Neuronal stem cell (in vitro differentiated cells): ENCODE data around the gene MMS19.

Source experiments
- DNase-seq: peaks from one replicate; pipeline ENCODE4 v3.0.0-alpha.2; 2013; ENCODE audit warnings: low spot score
- H2AFZ ChIP-seq: one replicate; pipeline ENCODE4 v1.6.1; 2013; ENCODE audit warnings: mild to moderate bottlenecking, low read length, inconsistent platforms
- H2AK5ac ChIP-seq: 2 replicates; pipeline ENCODE4 v1.6.1; 2013; ENCODE audit warnings: low read depth, mild to moderate bottlenecking, inconsistent platforms, low read length, moderate library complexity, mixed read lengths
- H2BK120ac ChIP-seq: 2 replicates; pipeline ENCODE4 v1.6.1; 2013; ENCODE audit warnings: low read depth, mild to moderate bottlenecking, inconsistent platforms, low read length, moderate library complexity, mixed read lengths
- H2BK12ac ChIP-seq: one replicate; pipeline ENCODE4 v1.6.1; 2013; ENCODE audit warnings: low read length, inconsistent platforms
- H2BK15ac ChIP-seq: 2 replicates; pipeline ENCODE4 v1.6.1; 2013; ENCODE audit warnings: mild to moderate bottlenecking, low read length, inconsistent platforms, mixed read lengths
- H2BK5ac ChIP-seq: one replicate; pipeline ENCODE4 v1.6.1; 2013; ENCODE audit warnings: inconsistent platforms, mild to moderate bottlenecking, low read length, moderate library complexity
- H3K14ac ChIP-seq: one replicate; pipeline ENCODE4 v1.6.1; 2013; ENCODE audit warnings: low read length, inconsistent platforms
- H3K18ac ChIP-seq: 2 replicates; pipeline ENCODE4 v1.6.1; 2013; ENCODE audit warnings: low read length, inconsistent platforms
- H3K23ac ChIP-seq: 2 replicates; pipeline ENCODE4 v1.6.1; 2013; ENCODE audit warnings: low read depth, mild to moderate bottlenecking, mixed read lengths, low read length, inconsistent platforms; ENCODE audit not compliant: poor library complexity
- H3K27ac ChIP-seq: replicated peaks from 3 replicates; pipeline ENCODE4 v1.5.1; 2013; ENCODE audit warnings: low read length, inconsistent platforms
- H3K27me3 ChIP-seq, 3 experiments: 2 replicates each; pipeline ENCODE4 v1.6.1; 2013; ENCODE audit warnings: low read length in 3 of 3, mild to moderate bottlenecking in 2 of 3, inconsistent platforms in 1 of 3, low read depth in 1 of 3, mixed read lengths in 1 of 3, moderate library complexity in 1 of 3; ENCODE audit not compliant: control insufficient read depth in 3 of 3, insufficient read depth in 3 of 3
- H3K36me3 ChIP-seq, 2 donors: replicated peaks in 1 of 2; 2 replicates each; pipeline ENCODE4 v1.6.1; 2013; ENCODE audit warnings: low read length in 2 of 2; ENCODE audit not compliant: control insufficient read depth in 2 of 2, insufficient read depth in 2 of 2
- H3K4ac ChIP-seq: 2 replicates; pipeline ENCODE4 v1.6.1; 2013; ENCODE audit warnings: inconsistent platforms, mild to moderate bottlenecking, low read length, moderate library complexity
- H3K4me1 ChIP-seq, 2 donors: 1 replicate in 1 of 2; 2 replicates in 1 of 2; pipeline ENCODE4 v1.6.1; 2013; ENCODE audit warnings: low read length in 2 of 2, low read depth in 1 of 2; ENCODE audit not compliant: control insufficient read depth in 2 of 2, insufficient read depth in 1 of 2
- H3K4me2 ChIP-seq: one replicate; pipeline ENCODE4 v1.6.1; 2013; ENCODE audit warnings: mild to moderate bottlenecking, low read length, inconsistent platforms; ENCODE audit not compliant: insufficient read depth, poor library complexity, severe bottlenecking
- H3K4me3 ChIP-seq, 2 donors: 2 replicates each; pipeline ENCODE4 v1.5.1; 2013; ENCODE audit warnings: low read length in 2 of 2, mild to moderate bottlenecking in 2 of 2, inconsistent platforms in 1 of 2, moderate library complexity in 1 of 2
- H3K79me1 ChIP-seq: one replicate; pipeline ENCODE4 v1.6.1; 2013; ENCODE audit warnings: low read depth, mild to moderate bottlenecking, inconsistent platforms, low read length, moderate library complexity
- H3K9ac ChIP-seq: one replicate; pipeline ENCODE4 v1.6.1; 2013; ENCODE audit warnings: mild to moderate bottlenecking, low read depth, low read length, inconsistent platforms; ENCODE audit not compliant: poor library complexity
- H3K9me3 ChIP-seq, 2 donors: replicated peaks in 1 of 2; 2 replicates each; pipeline versions ENCODE3 to v1.6.1; 2013; ENCODE audit warnings: low read length in 2 of 2, mild to moderate bottlenecking in 2 of 2, inconsistent platforms in 1 of 2, low read depth in 1 of 2, mixed read lengths in 1 of 2, moderate library complexity in 1 of 2; ENCODE audit not compliant: control insufficient read depth in 2 of 2, insufficient read depth in 1 of 2
- H4K8ac ChIP-seq: one replicate; pipeline ENCODE4 v1.6.1; 2013; ENCODE audit warnings: low read depth, mild to moderate bottlenecking, inconsistent platforms, low read length, moderate library complexity
- H4K91ac ChIP-seq: one replicate; pipeline ENCODE4 v1.6.1; 2013; ENCODE audit warnings: low read length, low read depth, mild to moderate bottlenecking, inconsistent platforms; ENCODE audit not compliant: poor library complexity
- WGBS, 2 donors: extraction: QIAGEN DNeasy Blood & Tissue Kit; methylation state at CpG; one replicate each; pipeline ENCODE4 v1.1.7; 2013; ENCODE audit warnings: missing lambda C conversion rate in 2 of 2, mixed read lengths in 1 of 2; ENCODE audit not compliant: insufficient read length in 2 of 2, insufficient replicate concordance in 1 of 2; ENCODE audit errors: extremely low coverage in 2 of 2; 5-methylcytosine and 5-hydroxymethylcytosine counted together

The MMS19 gene

GRCh38 chr10:97539523-97540200 lies 41.4 kb upstream of the MMS19 start:
- no peaks in the 10 kb centered on the region for H3K36me3 ChIP-seq
- no peaks in the 10 kb centered on the region for H3K27me3 ChIP-seq
- H3K79me1 ChIP-seq: no peaks in the 10 kb centered on the region
- no peak for DNase-seq
- peak overlapping the region; percentile 95 for H4K91ac ChIP-seq
- H3K23ac ChIP-seq: no peak overlapping the region
- H3K4me2 ChIP-seq: no peak overlapping the region
- peak overlapping the region; percentile 39 for H2AK5ac ChIP-seq
- no peak overlapping the region for H3K9ac ChIP-seq
- no peaks in the 10 kb centered on the region for H3K9me3 ChIP-seq
- H2BK12ac ChIP-seq: no peak overlapping the region
- H3K4me3 ChIP-seq: no peak overlapping the region
- peak overlapping the region; percentile 60 for H3K27ac ChIP-seq
- H2AFZ ChIP-seq: no peak overlapping the region
- WGBS, 2 donors: no CpG with 5 or more reads among the region's 6 CpGs
- H4K8ac ChIP-seq: no peak overlapping the region
- peak overlapping the region; percentile 67 for H3K18ac ChIP-seq
- H2BK5ac ChIP-seq: no peak overlapping the region
- no peak overlapping the region for H2BK120ac ChIP-seq
- no peak overlapping the region for H3K14ac ChIP-seq
- peak overlapping the region; percentile 81 for H2BK15ac ChIP-seq
- H3K4me1 ChIP-seq: peaks cover 18 to 25% of the 10 kb centered on the region in 2 donors
- H3K4ac ChIP-seq: no peak overlapping the region

- Histone ChIP-seq H3K27ac (no peak overlapping the region), H3K4me2 (no peak overlapping the region)
Measured at GRCh38 chr10:97538839-97539238, 40.6 kb upstream of the MMS19 start.

GRCh38 chr10:97538411-97538810 lies 40.2 kb upstream of the MMS19 start:
- Histone ChIP-seq H2AFZ (no peak overlapping the region), H3K27me3 (no peaks in the 10 kb centered on the region), H3K4me2 (no peak overlapping the region), H2AK5ac (no peak overlapping the region), H3K14ac (no peak overlapping the region), H3K4ac (no peak overlapping the region), H3K4me3 (no peak overlapping the region), H3K79me1 (no peaks in the 10 kb centered on the region), H3K27ac (no peak overlapping the region), H2BK5ac (no peak overlapping the region), H2BK12ac (no peak overlapping the region), H3K4me1 (peaks cover 18 to 25% of the 10 kb centered on the region in 2 donors), H2BK15ac (no peak overlapping the region), H4K91ac (no peak overlapping the region), H3K18ac (no peak overlapping the region), H3K36me3 (no peaks in the 10 kb centered on the region), H3K9me3 (no peaks in the 10 kb centered on the region), H3K9ac (no peak overlapping the region), H4K8ac (no peak overlapping the region), H3K23ac (no peak overlapping the region), H2BK120ac (no peak overlapping the region)
- no CpG with 5 or more reads among the region's 4 CpGs for WGBS, 2 donors
- no peak for DNase-seq

More at GRCh38 chr10:97538839-97539238, 40.6 kb upstream of the MMS19 start:
- no peak overlapping the region for H2BK15ac ChIP-seq
- H2BK120ac ChIP-seq: no peak overlapping the region
- H2BK12ac ChIP-seq: peak overlapping the region; percentile 64
- H3K23ac ChIP-seq: no peak overlapping the region
- no peak overlapping the region for H4K91ac ChIP-seq
- peak overlapping the region; percentile 76 for H3K18ac ChIP-seq
- no peak overlapping the region for H4K8ac ChIP-seq
- H3K4me3 ChIP-seq: no peak overlapping the region
- H3K14ac ChIP-seq: peak overlapping the region; percentile 21
- H3K27me3 ChIP-seq: no peaks in the 10 kb centered on the region
- H3K36me3 ChIP-seq: no peaks in the 10 kb centered on the region
- H3K79me1 ChIP-seq: no peaks in the 10 kb centered on the region
- H2BK5ac ChIP-seq: no peak overlapping the region
- peaks cover 18 to 25% of the 10 kb centered on the region in 2 donors for H3K4me1 ChIP-seq
- no peaks in the 10 kb centered on the region for H3K9me3 ChIP-seq
- H3K9ac ChIP-seq: peak overlapping the region; percentile 5
- H2AFZ ChIP-seq: no peak overlapping the region
- no peak overlapping the region for H3K4ac ChIP-seq
- H2AK5ac ChIP-seq: peak overlapping the region; percentile 58
- DNase-seq: no peak
- WGBS, 2 donors: no CpG with 5 or more reads among the region's 4 CpGs

GRCh38 chr10:97537186-97537869 lies 39.1 kb upstream of the MMS19 start:
- no peak overlapping the region for H3K4me2 ChIP-seq
- no CpG with 5 or more reads among the region's 5 CpGs for WGBS, 2 donors
- no peak overlapping the region for H2AK5ac ChIP-seq
- H3K27me3 ChIP-seq: no peaks in the 10 kb centered on the region
- H3K4ac ChIP-seq: no peak overlapping the region
- H3K4me1 ChIP-seq: peaks cover 11 to 21% of the 10 kb centered on the region in 2 donors
- H3K9ac ChIP-seq: no peak overlapping the region
- no peaks in the 10 kb centered on the region for H3K9me3 ChIP-seq
- no peak for DNase-seq
- no peak overlapping the region for H2BK5ac ChIP-seq
- no peak overlapping the region for H2BK12ac ChIP-seq
- H3K79me1 ChIP-seq: no peaks in the 10 kb centered on the region
- H4K8ac ChIP-seq: no peak overlapping the region
- no peak overlapping the region for H3K4me3 ChIP-seq
- H3K14ac ChIP-seq: no peak overlapping the region
- H3K18ac ChIP-seq: peak overlapping the region; percentile 73
- H2AFZ ChIP-seq: no peak overlapping the region
- no peak overlapping the region for H3K27ac ChIP-seq
- H3K36me3 ChIP-seq: no peaks in the 10 kb centered on the region
- H4K91ac ChIP-seq: no peak overlapping the region
- H2BK120ac ChIP-seq: no peak overlapping the region
- no peak overlapping the region for H3K23ac ChIP-seq
- H2BK15ac ChIP-seq: no peak overlapping the region
